Pancreas (tissue), 10 donors: Measurements from ENCODE around the gene ZNF274. TPM values are rescaled to one million over a fixed set of nuclear protein-coding genes. Genes with fewer than 3 reads are reported as not detected.
A peak's percentile ranks its signal among the peaks of the same experiment; 100 is the strongest.

Source experiments
- ATAC-seq, 4 donors: fragments of 200-7000 bp; cut with Tn5 transposase; one replicate each; pipeline versions ENCODE4 v1.8.0 to v1.9.1; 2020; ENCODE audit warnings: mild to moderate bottlenecking in 4 of 4, moderate library complexity in 4 of 4
- DNase-seq, 6 donors: peaks; one replicate each; pipeline ENCODE4 v3.0.0-alpha.2; 2020
- FAIRE-seq: peaks from 2 replicates; lab custom pipeline; 2012; peaks lifted over from hg19 to GRCh38; lab: Jason Lieb, UNC
- H3K27ac ChIP-seq, 4 donors: fragments of 200-600 bp; sonication (generic); 1 replicate in 3 of 4; 2 replicates in 1 of 4; pipeline versions ENCODE4 v1.5.0 to v1.8.0; 2020
- H3K27me3 ChIP-seq, 4 donors: fragments of 200-600 bp; one replicate each; pipeline ENCODE4 v1.8.0; 2021
- H3K36me3 ChIP-seq, 3 donors: fragments of 200-600 bp; sonication (generic) in 1 of 3; one replicate each; pipeline versions ENCODE4 v1.5.0 to v1.8.0; 2020 to 2021
- H3K4me1 ChIP-seq, 3 donors: fragments of 200-600 bp; one replicate each; pipeline ENCODE4 v1.8.0; 2021
- H3K4me3 ChIP-seq, 4 donors: fragments of 200-600 bp; sonication (generic) in 2 of 4; one replicate each; pipeline versions ENCODE4 v1.5.0 to v1.8.0; 2020 to 2021
- H3K9me3 ChIP-seq, 4 donors: fragments of 200-600 bp; one replicate each; pipeline ENCODE4 v1.8.0; 2021
- WGBS, 2 donors: extraction: QIAGEN DNeasy Blood & Tissue Kit; methylation state at CpG; one replicate each; pipeline ENCODE4 v1.1.7; 2013; 5-methylcytosine and 5-hydroxymethylcytosine counted together
- intact Hi-C, 3 donors: fragments of 100-400 bp; cut with DNase I; formaldehyde crosslinking; loops; one replicate each; pipeline versions ENCODE4 v1.11.1 to v1.14.2; 2022
- polyA plus RNA-seq, 2 donors: library from polyadenylated mRNA; stranded (reverse); fragments of 200-250 nt; gene quantifications; one replicate each; pipeline ENCODE4 v1.2.3, GENCODE V29; 2013
- total RNA-seq, 6 donors: library from RNA; stranded (reverse); fragmentation: NEBNext Ultra II Directional in 4 of 6; extraction: Animal tissue kit (Norgen Biotek cat#: 25700) in 4 of 6; gene quantifications; one replicate each; pipeline versions ENCODE4 v1.2.1 to v1.2.4, GENCODE V29; 2021 to 2023
- TF ChIP-seq, protein P1 (sequence below), 4 donors: fragments of 200-600 bp; sonication (generic) in 3 of 4; IDR thresholded peaks; one replicate each; pipeline versions ENCODE4 v1.5.0 to v1.8.0; 2021; ENCODE audit warnings: antibody characterized with exemption in 4 of 4
- donor health status: healthy with polysubstance abuse.
- donor health status: DM: no; HTN: no; CAD: no; lungs with moderate emphysema.
- donor health status: DM: no; HTN: no; CAD: no.
- donor health status: control.
- donor health status: control.
- donor health status: Bipolar disorder and iron deficiency.
- donor health status: DM: yes; HTN: yes; CAD: no.
- donor health status: DM: no; HTN: no; CAD: no.
- donor health status: DM: no; HTN: no; CAD: no.
- donor health status: DM: yes; HTN: yes; CAD: no.

The ZNF274 gene
- total and polyA plus RNA-seq, 8 donors, result 6.4 to 15.1 (median 8.0) TPM

GRCh38 chr19:58153386-58153785, 29.5 kb upstream of the ZNF274 start:
- H3K27me3 ChIP-seq, result no peaks in the 10 kb centered on the region
- FAIRE-seq, result no peak
- H3K27ac ChIP-seq, result no peak overlapping the region
- TF ChIP-seq, protein P1, sequence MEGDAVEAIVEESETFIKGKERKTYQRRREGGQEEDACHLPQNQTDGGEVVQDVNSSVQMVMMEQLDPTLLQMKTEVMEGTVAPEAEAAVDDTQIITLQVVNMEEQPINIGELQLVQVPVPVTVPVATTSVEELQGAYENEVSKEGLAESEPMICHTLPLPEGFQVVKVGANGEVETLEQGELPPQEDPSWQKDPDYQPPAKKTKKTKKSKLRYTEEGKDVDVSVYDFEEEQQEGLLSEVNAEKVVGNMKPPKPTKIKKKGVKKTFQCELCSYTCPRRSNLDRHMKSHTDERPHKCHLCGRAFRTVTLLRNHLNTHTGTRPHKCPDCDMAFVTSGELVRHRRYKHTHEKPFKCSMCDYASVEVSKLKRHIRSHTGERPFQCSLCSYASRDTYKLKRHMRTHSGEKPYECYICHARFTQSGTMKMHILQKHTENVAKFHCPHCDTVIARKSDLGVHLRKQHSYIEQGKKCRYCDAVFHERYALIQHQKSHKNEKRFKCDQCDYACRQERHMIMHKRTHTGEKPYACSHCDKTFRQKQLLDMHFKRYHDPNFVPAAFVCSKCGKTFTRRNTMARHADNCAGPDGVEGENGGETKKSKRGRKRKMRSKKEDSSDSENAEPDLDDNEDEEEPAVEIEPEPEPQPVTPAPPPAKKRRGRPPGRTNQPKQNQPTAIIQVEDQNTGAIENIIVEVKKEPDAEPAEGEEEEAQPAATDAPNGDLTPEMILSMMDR (IDR thresholded peaks at IDR 0.05), result no peak
- H3K4me1 ChIP-seq, result peaks cover 0 to 6% (median 0%) of the 10 kb centered on the region in 3 donors
- H3K4me3 ChIP-seq, result no peak overlapping the region
- no peaks in the 10 kb centered on the region for H3K9me3 ChIP-seq
- WGBS, 2 donors, result 91 to 100% methylated on average over 2 of the region's 2 CpGs
- no peak for ATAC-seq
- intact Hi-C loops, result loop anchor here in 1 of 3 donors (10.0 kb wide), 2 partner anchors 129 to 409 kb away; partner anchors contain the start of gene ZNF776
- DNase-seq, result no peak
- H3K36me3 ChIP-seq, result no peaks in the 10 kb centered on the region

- peak; percentile 16 to 20 (median 18) for ATAC-seq
- intact Hi-C loops, result loop anchor here in 1 of 3 donors (10.0 kb wide), 2 partner anchors 129 to 409 kb away; partner anchors contain the start of gene ZNF776
- Histone ChIP-seq H3K9me3 (no peaks in the 10 kb centered on the region), H3K4me1 (peaks cover 0 to 6% (median 0%) of the 10 kb centered on the region in 3 donors), H3K27me3 (no peaks in the 10 kb centered on the region), H3K27ac (peak overlapping the region; percentile 79 to 88 (median 84)), H3K4me3 (peak overlapping the region; percentile 51 to 100 (median 94)), H3K36me3 (no peaks in the 10 kb centered on the region)
- DNase-seq, result peak; percentile 26 to 60 (median 48)
- 1 to 3% methylated on average over 12 of the region's 12 CpGs for WGBS, 2 donors
- TF ChIP-seq, protein P1 (IDR thresholded peaks at IDR 0.05), result no peak
- FAIRE-seq, result no peak
These were observed 28.6 kb upstream of the ZNF274 start for GRCh38 chr19:58154287-58154678.

DNA sequence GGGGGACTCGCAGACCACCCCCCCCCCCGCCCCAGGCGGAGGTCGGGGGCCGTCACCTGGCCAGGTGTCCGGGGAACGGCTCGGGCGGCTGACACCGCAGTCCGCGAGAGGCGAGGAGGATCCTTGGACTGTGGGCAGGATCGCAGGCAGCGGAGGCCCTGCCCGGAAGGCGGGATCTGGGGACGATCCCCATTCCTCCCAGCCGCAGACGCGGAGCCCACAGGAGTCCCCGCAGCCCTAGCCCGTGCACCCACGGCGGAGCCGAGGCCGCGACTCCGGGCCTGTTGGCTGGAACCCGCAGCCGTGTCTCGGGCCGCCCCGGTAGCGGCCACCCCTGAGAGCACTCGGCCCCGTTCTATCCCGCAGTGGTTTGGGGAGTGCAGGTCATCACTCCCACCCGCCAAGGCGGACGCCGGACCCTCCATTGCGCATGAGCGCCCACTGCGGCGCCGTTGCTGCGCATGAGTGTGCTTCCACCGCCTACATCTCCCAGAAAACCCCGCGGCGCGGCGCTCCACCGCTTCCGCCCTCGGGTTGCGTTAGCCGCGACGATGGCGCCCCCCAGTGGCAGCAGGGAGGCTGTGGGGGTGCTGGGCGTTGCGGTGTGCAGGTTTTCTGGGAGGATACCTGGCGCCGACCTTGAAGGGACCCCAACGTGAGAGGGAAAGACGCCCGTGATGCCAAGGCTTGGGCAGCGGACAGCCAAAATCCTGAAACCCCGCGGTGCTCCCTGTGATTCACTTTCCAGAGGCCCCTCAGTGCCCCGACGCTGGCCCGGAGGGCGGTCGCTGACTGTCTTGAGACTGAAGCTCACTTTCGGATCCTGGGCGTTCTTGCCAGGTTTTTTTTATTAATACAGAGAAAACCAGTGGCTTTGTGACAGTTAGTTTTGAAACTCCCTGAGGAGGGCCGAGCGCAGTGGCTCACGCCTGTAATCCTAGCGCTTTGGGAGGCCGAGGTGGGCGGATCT, 27.9 kb upstream of the ZNF274 start:
- Histone ChIP-seq H3K27me3 (no peaks in the 10 kb centered on the region), H3K9me3 (no peaks in the 10 kb centered on the region), H3K36me3 (no peaks in the 10 kb centered on the region), H3K4me1 (peaks cover 0 to 1% (median 0%) of the 10 kb centered on the region in 3 donors), H3K4me3 (peak overlapping the region; percentile 51 to 100 (median 94)), H3K27ac (peak overlapping the region; percentile 79 to 88 (median 84))
- DNase-seq, result peak; percentile 93 to 100 (median 96)
- peak; percentile 92 to 98 (median 94) for ATAC-seq
- TF ChIP-seq, protein P1 (IDR thresholded peaks at IDR 0.05), result peak; percentile 95 to 98 (median 96)
- no peak for FAIRE-seq
- WGBS, 2 donors, result 2 to 3% methylated on average over 76 to 85 of the region's 85 CpGs
- intact Hi-C loops, result loop anchor here in 1 of 3 donors (10.0 kb wide), 2 partner anchors 130 to 410 kb away; partner anchors contain the start of gene ZNF776

DNA sequence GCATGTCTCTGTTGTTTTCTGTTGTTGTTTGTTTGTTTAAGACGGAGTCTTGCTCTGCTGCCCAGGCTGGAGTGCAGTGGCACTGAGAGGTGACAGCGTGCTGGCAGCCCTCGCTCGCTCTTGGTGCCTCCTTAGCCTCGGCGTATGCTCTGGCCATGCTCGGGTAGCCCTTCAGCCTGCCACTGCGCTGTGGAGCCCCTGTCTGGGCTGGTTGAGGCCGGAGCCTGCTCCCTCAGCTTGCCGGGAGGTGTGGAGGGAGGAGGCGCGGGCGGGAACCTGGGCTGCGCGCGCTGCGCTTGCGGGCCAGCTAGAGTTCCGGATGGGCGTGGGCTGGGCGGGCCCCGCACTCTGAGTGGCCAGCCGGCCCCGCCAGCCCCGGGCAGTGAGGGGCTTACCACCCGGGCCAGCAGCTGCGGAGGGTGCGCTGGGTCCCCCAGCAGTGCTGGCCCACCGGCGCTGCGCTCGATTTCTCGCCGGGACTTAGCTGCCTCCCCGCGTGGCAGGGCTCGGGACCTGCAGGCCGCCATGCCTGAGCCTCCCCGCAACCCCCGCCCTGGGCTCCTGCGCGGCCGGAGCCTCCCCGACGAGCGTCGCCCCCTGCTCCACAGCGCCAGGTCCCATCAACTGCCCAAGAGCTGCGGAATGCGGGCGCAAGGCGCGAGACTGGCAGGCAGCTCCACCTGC, 25.7 kb upstream of the ZNF274 start:
- intact Hi-C loops, result loop anchor here in 1 of 3 donors (10.0 kb wide), 2 partner anchors 132 to 412 kb away; partner anchors contain the start of gene ZNF776
- H3K4me3 ChIP-seq, result no peak overlapping the region
- H3K9me3 ChIP-seq, result no peaks in the 10 kb centered on the region
- FAIRE-seq (no peak), DNase-seq (peak in 1 of 6 donors; percentile 49), ATAC-seq (no peak)
- no peaks in the 10 kb centered on the region for H3K4me1 ChIP-seq
- TF ChIP-seq, protein P1 (IDR thresholded peaks at IDR 0.05), result no peak
- H3K27me3 ChIP-seq, result no peaks in the 10 kb centered on the region
- 89% methylated on average over 46 to 53 of the region's 53 CpGs for WGBS, 2 donors
- H3K27ac ChIP-seq, result no peak overlapping the region
- H3K36me3 ChIP-seq, result no peaks in the 10 kb centered on the region
